Caco-2 (cell line): ENCODE data around the gene ITPRID1. TPM values are rescaled to one million over a fixed set of nuclear protein-coding genes. Genes with fewer than 3 reads are reported as not detected.

ENCODE experiments used
- BruUV-seq: library from RNA; stranded (reverse); fragments of 400-500 nt; replicated peaks from 2 replicates; lab custom pipeline; 2021; lab: Mats Ljungman, UMichigan
- CTCF ChIA-PET: fragments of 300-600 bp; sonication (Branson Sonifier 250); formaldehyde crosslinking; loops from one replicate; lab custom pipeline; 2022; ENCODE audit warnings: antibody characterized with exemption; lab: Charles Lee
- POLR2A ChIA-PET: fragments of 300-600 bp; sonication (Branson Sonifier 250); formaldehyde crosslinking; loops from one replicate; lab custom pipeline; 2022; ENCODE audit warnings: antibody characterized with exemption; lab: Charles Lee
- DNase-seq, 2 experiments: peaks; one replicate each; pipeline versions ENCODE4 v3.0.0 to v3.0.0-alpha.2; 2020 to 2022
- H3K27me3 ChIP-seq: replicated peaks from 2 replicates; pipeline ENCODE4 v1.6.0; 2011; ENCODE audit warnings: low read length; ENCODE audit not compliant: control insufficient read depth, insufficient read depth
- H3K36me3 ChIP-seq: 2 replicates; pipeline ENCODE4 v1.5.1; 2011; ENCODE audit warnings: low read length; ENCODE audit not compliant: control insufficient read depth, insufficient read depth
- H3K4me1 ChIP-seq: fragments of 250-450 bp; sonication (Bioruptor Pico); 2 replicates; pipeline ENCODE4 v1.5.1; 2020; ENCODE audit warnings: mild to moderate bottlenecking
- H3K4me3 ChIP-seq: 2 replicates; pipeline ENCODE4 v1.5.1; 2011; ENCODE audit warnings: low read depth, mild to moderate bottlenecking, control low read depth, low read length
- H3K9me3 ChIP-seq: fragments of 250-450 bp; sonication (Bioruptor Pico); 2 replicates; pipeline ENCODE4 v1.5.1; 2020; ENCODE audit warnings: mild to moderate bottlenecking, moderate library complexity
- H3K27ac Mint-ChIP-seq: one replicate; pipeline ENCODE4 v1.8.0; 2022; ENCODE audit warnings: mixed read lengths; ENCODE audit not compliant: unreplicated experiment
- H3K27me3 Mint-ChIP-seq: one replicate; pipeline ENCODE4 v1.8.0; 2022; ENCODE audit warnings: mixed read lengths; ENCODE audit not compliant: insufficient read depth, unreplicated experiment
- H3K36me3 Mint-ChIP-seq: one replicate; pipeline ENCODE4 v1.8.0; 2022; ENCODE audit warnings: mild to moderate bottlenecking, mixed read lengths; ENCODE audit not compliant: insufficient read depth, unreplicated experiment
- H3K4me1 Mint-ChIP-seq: one replicate; pipeline ENCODE4 v1.8.0; 2022; ENCODE audit warnings: low read depth, mixed read lengths; ENCODE audit not compliant: unreplicated experiment
- H3K4me3 Mint-ChIP-seq: one replicate; pipeline ENCODE4 v1.8.0; 2022; ENCODE audit warnings: mild to moderate bottlenecking, moderate library complexity, mixed read lengths; ENCODE audit not compliant: unreplicated experiment
- H3K9me3 Mint-ChIP-seq: one replicate; pipeline ENCODE4 v1.8.0; 2022; ENCODE audit warnings: mixed read lengths; ENCODE audit not compliant: unreplicated experiment
- intact Hi-C: fragments of 100-400 bp; cut with micrococcal nuclease; formaldehyde crosslinking; loops from one replicate; pipeline ENCODE4 v1.10.0; 2022; ENCODE audit not compliant: unreplicated experiment
- total RNA-seq: library from RNA; stranded (reverse); gene quantifications from 2 replicates; pipeline ENCODE4 v1.2.3, GENCODE V29; 2022
- TF ChIP-seq, protein P1 (sequence below), 2 experiments: fragments of 200-600 bp in 1 of 2; IDR thresholded peaks; 1 replicate in 1 of 2; 2 replicates in 1 of 2; pipeline versions ENCODE4 v1.5.1 to v1.8.0; 2011 to 2022; ENCODE audit warnings: antibody characterized with exemption in 1 of 2, control low read depth in 1 of 2, inconsistent platforms in 1 of 2, low read depth in 1 of 2, low read length in 1 of 2, mild to moderate bottlenecking in 1 of 2, moderate library complexity in 1 of 2; ENCODE audit not compliant: insufficient read depth in 1 of 2, severe bottlenecking in 1 of 2, unreplicated experiment in 1 of 2

ITPRID1 gene
- total RNA-seq, 1 experiment from 2014 or later, result 0.09 TPM

DNA sequence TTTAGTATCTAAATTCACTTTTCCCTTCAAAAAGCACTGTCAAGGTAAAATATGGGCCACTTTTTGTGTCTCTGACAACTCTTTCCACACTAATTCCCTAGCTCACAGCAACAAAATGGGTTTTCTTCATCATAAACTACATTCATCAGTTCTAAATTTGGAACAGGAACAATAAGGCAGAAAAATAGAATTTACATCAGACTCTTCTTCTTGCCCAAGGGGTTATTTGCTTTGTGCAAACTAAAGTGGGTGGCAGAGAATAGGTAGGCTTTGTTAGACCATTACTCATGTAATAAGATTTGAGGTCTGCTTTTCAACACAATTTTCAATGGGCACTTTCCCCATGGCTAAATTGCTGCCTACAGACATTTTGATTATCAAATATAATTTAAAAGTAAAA lies 155.6 kb downstream of the ITPRID1 start:
- H3K9me3 ChIP-seq, result no peaks in the 10 kb centered on the region
- Mint-ChIP-seq H3K36me3 (no peaks in the 10 kb centered on the region), H3K4me1 (no peaks in the 10 kb centered on the region), H3K27ac (no peak overlapping the region), H3K27me3 (peaks cover 21% of the 10 kb centered on the region), H3K4me3 (no peak overlapping the region), H3K9me3 (no peaks in the 10 kb centered on the region)
- no peak for DNase-seq
- no peaks in the 10 kb centered on the region for H3K4me1 ChIP-seq
- BruUV-seq, result no TSS peak
- POLR2A ChIA-PET, result no interaction called here
- intact Hi-C loops, result no loop called here
- CTCF ChIA-PET, result no interaction called here
- no peak overlapping the region for H3K4me3 ChIP-seq
- TF ChIP-seq, protein P1, sequence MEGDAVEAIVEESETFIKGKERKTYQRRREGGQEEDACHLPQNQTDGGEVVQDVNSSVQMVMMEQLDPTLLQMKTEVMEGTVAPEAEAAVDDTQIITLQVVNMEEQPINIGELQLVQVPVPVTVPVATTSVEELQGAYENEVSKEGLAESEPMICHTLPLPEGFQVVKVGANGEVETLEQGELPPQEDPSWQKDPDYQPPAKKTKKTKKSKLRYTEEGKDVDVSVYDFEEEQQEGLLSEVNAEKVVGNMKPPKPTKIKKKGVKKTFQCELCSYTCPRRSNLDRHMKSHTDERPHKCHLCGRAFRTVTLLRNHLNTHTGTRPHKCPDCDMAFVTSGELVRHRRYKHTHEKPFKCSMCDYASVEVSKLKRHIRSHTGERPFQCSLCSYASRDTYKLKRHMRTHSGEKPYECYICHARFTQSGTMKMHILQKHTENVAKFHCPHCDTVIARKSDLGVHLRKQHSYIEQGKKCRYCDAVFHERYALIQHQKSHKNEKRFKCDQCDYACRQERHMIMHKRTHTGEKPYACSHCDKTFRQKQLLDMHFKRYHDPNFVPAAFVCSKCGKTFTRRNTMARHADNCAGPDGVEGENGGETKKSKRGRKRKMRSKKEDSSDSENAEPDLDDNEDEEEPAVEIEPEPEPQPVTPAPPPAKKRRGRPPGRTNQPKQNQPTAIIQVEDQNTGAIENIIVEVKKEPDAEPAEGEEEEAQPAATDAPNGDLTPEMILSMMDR (IDR thresholded peaks at IDR 0.05; ENCODE audit: insufficient read depth in 1 of 2, low read depth in 1 of 2, low read length in 1 of 2, severe bottlenecking in 1 of 2, unreplicated experiment in 1 of 2), result no peak
- no peaks in the 10 kb centered on the region for H3K27me3 ChIP-seq
- H3K36me3 ChIP-seq, result no peaks in the 10 kb centered on the region

DNA sequence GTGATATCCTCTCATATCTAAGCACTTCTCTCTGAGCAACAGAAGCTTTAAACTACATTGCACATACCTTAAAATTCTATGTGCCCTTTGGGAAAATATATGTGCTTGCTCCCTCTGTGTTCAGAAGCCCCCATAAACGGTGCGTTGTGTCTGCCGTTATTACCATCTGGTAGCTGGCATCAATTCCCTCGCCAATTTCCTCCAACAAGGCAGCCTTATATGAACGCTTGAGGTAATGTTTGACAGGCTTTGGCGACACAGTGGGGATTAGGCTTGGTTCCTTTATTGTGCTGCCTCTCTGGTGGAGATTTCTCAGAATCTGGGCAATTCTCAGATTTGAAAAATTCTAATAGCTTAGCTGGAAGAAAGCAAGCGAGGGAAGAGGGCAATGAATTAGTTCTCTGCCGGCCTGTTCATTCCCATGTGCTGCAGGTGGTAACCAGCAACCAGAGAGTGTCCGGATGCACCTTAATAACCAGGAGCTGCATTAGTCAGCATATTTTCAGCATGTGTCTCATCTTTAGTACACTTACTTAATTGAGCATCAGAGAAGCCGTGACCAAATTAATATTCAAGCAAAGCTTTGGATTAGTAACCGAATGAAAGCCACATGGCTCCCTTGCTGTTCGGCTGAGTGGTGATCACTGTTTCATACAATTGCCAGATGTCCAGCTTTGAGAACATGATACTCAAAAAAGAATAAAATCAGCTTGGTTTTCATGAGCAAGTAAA lies 165.8 kb downstream of the ITPRID1 start:
- H3K36me3 Mint-ChIP-seq, result no peaks in the 10 kb centered on the region

DNA sequence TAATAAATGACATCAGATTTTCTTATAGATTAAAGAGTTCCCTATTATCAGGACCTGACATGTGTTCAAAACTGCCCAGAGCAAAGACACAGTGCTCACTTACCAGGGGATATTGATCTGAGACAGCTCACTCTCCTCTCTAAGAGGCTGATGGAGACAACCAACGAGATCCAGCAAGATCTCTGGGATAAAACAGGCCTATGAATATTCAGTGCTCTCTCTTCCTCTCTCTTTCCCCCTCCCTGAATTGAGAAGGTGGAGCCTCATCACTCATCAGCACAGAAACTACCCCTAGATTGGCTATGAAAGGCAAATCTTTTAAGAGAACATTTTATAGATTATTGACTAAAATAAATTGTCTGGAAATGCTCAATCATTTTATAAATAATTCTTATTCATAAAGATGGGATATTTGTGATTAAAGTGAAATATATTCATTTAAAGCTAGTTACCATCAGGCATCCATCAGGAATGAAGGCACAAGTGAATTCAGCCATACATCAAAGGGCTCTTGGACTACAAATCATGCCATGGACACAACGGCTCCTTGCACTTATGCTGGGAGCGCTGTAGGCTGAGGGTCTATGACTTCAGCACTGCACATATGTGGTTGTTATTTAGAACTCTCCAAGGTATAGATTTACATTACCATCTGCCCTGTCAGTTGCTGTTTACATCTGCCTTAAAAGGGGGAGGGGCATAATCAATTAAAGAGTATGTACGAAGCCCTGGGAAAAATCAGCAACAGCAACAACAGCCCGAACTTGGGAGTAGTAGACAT lies 169.7 kb downstream of the ITPRID1 start:
- Mint-ChIP-seq H3K27me3 (peaks cover 36% of the 10 kb centered on the region), H3K27ac (no peak overlapping the region), H3K36me3 (no peaks in the 10 kb centered on the region), H3K4me1 (no peaks in the 10 kb centered on the region), H3K9me3 (no peaks in the 10 kb centered on the region), H3K4me3 (no peak overlapping the region)
- Histone ChIP-seq H3K9me3 (no peaks in the 10 kb centered on the region), H3K36me3 (no peaks in the 10 kb centered on the region), H3K4me1 (no peaks in the 10 kb centered on the region), H3K27me3 (no peaks in the 10 kb centered on the region), H3K4me3 (no peak overlapping the region)
- BruUV-seq, result no TSS peak
- intact Hi-C loops, result no loop called here
- TF ChIP-seq, protein P1 (IDR thresholded peaks at IDR 0.05; ENCODE audit: insufficient read depth in 1 of 2, low read depth in 1 of 2, low read length in 1 of 2, severe bottlenecking in 1 of 2, unreplicated experiment in 1 of 2), result no peak
- ChIA-PET CTCF (no interaction called here), POLR2A (no interaction called here)
- no peak for DNase-seq

More for the DNA sequence above, 165.8 kb downstream of the ITPRID1 start:
- H3K27me3 Mint-ChIP-seq, result peaks cover 33% of the 10 kb centered on the region
- no peak for DNase-seq
- intact Hi-C loops, result no loop called here
- ChIA-PET CTCF (no interaction called here), POLR2A (no interaction called here)
- TF ChIP-seq, protein P1 (IDR thresholded peaks at IDR 0.05; ENCODE audit: insufficient read depth in 1 of 2, low read depth in 1 of 2, low read length in 1 of 2, severe bottlenecking in 1 of 2, unreplicated experiment in 1 of 2), result no peak
- BruUV-seq, result no TSS peak
- no peak overlapping the region for H3K27ac Mint-ChIP-seq
- no peaks in the 10 kb centered on the region for H3K36me3 ChIP-seq
- H3K9me3 ChIP-seq, result no peaks in the 10 kb centered on the region
- no peaks in the 10 kb centered on the region for H3K27me3 ChIP-seq
- H3K4me1 Mint-ChIP-seq, result no peaks in the 10 kb centered on the region
- H3K4me3 Mint-ChIP-seq, result no peak overlapping the region
- no peaks in the 10 kb centered on the region for H3K4me1 ChIP-seq
- H3K4me3 ChIP-seq, result no peak overlapping the region
- no peaks in the 10 kb centered on the region for H3K9me3 Mint-ChIP-seq
